Panc1 (cell line): Measurements from ENCODE around the gene GRHL3. TPM values are rescaled to one million over a fixed set of nuclear protein-coding genes. Genes with fewer than 3 reads are reported as not detected.

Source experiments
- ATAC-seq: fragments of 200-7000 bp; cut with Tn5 transposase; 2 replicates; pipeline ENCODE4 v1.9.1; 2020; ENCODE audit warnings: mild to moderate bottlenecking, moderate library complexity
- BruUV-seq: library from RNA; stranded (reverse); fragments of 400-500 nt; replicated peaks from 2 replicates; lab custom pipeline; 2021; lab: Mats Ljungman, UMichigan
- CTCF ChIA-PET: fragments of 300-600 bp; sonication (Branson Sonifier 250); formaldehyde crosslinking; loops from one replicate; lab custom pipeline; 2022; ENCODE audit warnings: antibody characterized with exemption; lab: Charles Lee
- POLR2A ChIA-PET: fragments of 300-600 bp; sonication (Branson Sonifier 250); formaldehyde crosslinking; loops from one replicate; lab custom pipeline; 2022; ENCODE audit warnings: antibody characterized with exemption; lab: Charles Lee
- DNase-seq: peaks from one replicate; pipeline ENCODE4 v3.0.0-alpha.2; 2010; ENCODE audit warnings: low read depth, low spot score
- H3K27ac ChIP-seq: 2 replicates; pipeline ENCODE4 v1.5.1; 2011; ENCODE audit warnings: mild to moderate bottlenecking, low read length, inconsistent platforms
- H3K27me3 ChIP-seq: fragments of 200-500 bp; sonication (Bioruptor generic); 2 replicates; pipeline ENCODE4 v1.6.0; 2014; ENCODE audit warnings: low read length, inconsistent platforms; ENCODE audit not compliant: control insufficient read depth, insufficient read depth
- H3K36me3 ChIP-seq: fragments of 200-500 bp; sonication (Bioruptor generic); 2 replicates; pipeline ENCODE4 v1.5.1; 2014; ENCODE audit warnings: inconsistent platforms, mild to moderate bottlenecking, low read length, moderate library complexity; ENCODE audit not compliant: control insufficient read depth, insufficient read depth
- H3K4me1 ChIP-seq: 2 replicates; pipeline ENCODE4 v1.5.1; 2011; ENCODE audit warnings: inconsistent platforms, mild to moderate bottlenecking, low read length, moderate library complexity; ENCODE audit not compliant: control insufficient read depth, insufficient read depth
- H3K4me3 ChIP-seq, 2 experiments: 2 replicates each; pipeline ENCODE4 v1.5.1; 2011 to 2012; ENCODE audit warnings: low read depth in 2 of 2, low read length in 2 of 2, mild to moderate bottlenecking in 2 of 2, inconsistent platforms in 1 of 2, moderate library complexity in 1 of 2
- H3K9me3 ChIP-seq: fragments of 200-500 bp; sonication (Bioruptor generic); 2 replicates; pipeline ENCODE4 v1.5.1; 2014; ENCODE audit warnings: low read depth, mild to moderate bottlenecking, inconsistent platforms, low read length, moderate library complexity; ENCODE audit not compliant: control insufficient read depth, insufficient read depth
- CTCF ChIP-seq: fragments of 450-650 bp; IDR thresholded peaks from 2 replicates; pipeline ENCODE4 v1.5.1; 2017; ENCODE audit warnings: mild to moderate bottlenecking
- POLR2AphosphoS5 ChIP-seq: IDR thresholded peaks from 2 replicates; pipeline ENCODE4 v1.6.1; 2012; ENCODE audit warnings: mild to moderate bottlenecking, low read depth, low read length, moderate library complexity
- REST ChIP-seq, 2 experiments: IDR thresholded peaks; 2 replicates each; pipeline ENCODE4 v1.6.1; 2011 to 2012; ENCODE audit warnings: low read depth in 2 of 2, control low read depth in 1 of 2, low read length in 1 of 2, mild to moderate bottlenecking in 1 of 2, moderate library complexity in 1 of 2; ENCODE audit not compliant: insufficient read depth in 1 of 2
- SIN3A ChIP-seq: IDR thresholded peaks from 2 replicates; pipeline ENCODE4 v1.6.1; 2012; ENCODE audit warnings: low read depth, mild to moderate bottlenecking, low read length, moderate library complexity, borderline replicate concordance; ENCODE audit not compliant: insufficient read depth
- TCF7L2 ChIP-seq: IDR thresholded peaks from 2 replicates; pipeline ENCODE4 v1.6.1; 2011; ENCODE audit warnings: mild to moderate bottlenecking, low read depth, low read length, inconsistent platforms
- in situ Hi-C: cut with HindIII; loops from 2 replicates; pipeline ENCODE4 v1.10.0; 2016; ENCODE audit warnings: low sequenced_read_pairs, low pct_unique_long_range_greater_than_20kb
- intact Hi-C: fragments of 100-400 bp; cut with micrococcal nuclease; formaldehyde crosslinking; loops from one replicate; pipeline ENCODE4 v1.10.0; 2022; ENCODE audit not compliant: unreplicated experiment
- total RNA-seq: library from RNA; stranded (reverse); gene quantifications from one replicate; pipeline ENCODE4 v1.2.1, GENCODE V29; 2021; ENCODE audit not compliant: unreplicated experiment

GRHL3 gene
- total RNA-seq, 1 experiment from 2014 or later, result 16.7 TPM

GRCh38 chr1:24319962-24320361 is 805 bp downstream of the GRHL3 start:
- in situ Hi-C loops, result no loop called here
- H3K27me3 ChIP-seq, result no peaks in the 10 kb centered on the region
- peak overlapping the region; percentile 46 to 71 for H3K4me3 ChIP-seq
- intact Hi-C loops, result loop anchor here (5.0 kb wide), 1 partner anchor 118 kb away; no protein-coding TSS in a partner anchor
- peaks cover 64% of the 10 kb centered on the region for H3K4me1 ChIP-seq
- DNase-seq (no peak), ATAC-seq (no peak)
- ChIA-PET CTCF (interaction anchor here (0.6 to 1.5 kb wide), 2 partner anchors 71 to 75 kb away, joined by 3 read pairs; no protein-coding TSS in a partner anchor), POLR2A (no interaction called here)
- TF ChIP-seq SIN3A (no peak), CTCF (no peak), REST (IDR thresholded peaks at IDR 0.05; ENCODE audit: insufficient read depth in 1 of 2, low read depth in 2 of 2, low read length in 1 of 2) (no peak), POLR2AphosphoS5 (no peak), TCF7L2 (no peak)
- peak overlapping the region; percentile 88 for H3K27ac ChIP-seq
- no peaks in the 10 kb centered on the region for H3K9me3 ChIP-seq
- H3K36me3 ChIP-seq, result no peaks in the 10 kb centered on the region
- no TSS peak for BruUV-seq

- TSS peak; percentile 56 for BruUV-seq
- H3K4me1 ChIP-seq, result peaks cover 61% of the 10 kb centered on the region
- no peaks in the 10 kb centered on the region for H3K36me3 ChIP-seq
- H3K4me3 ChIP-seq, result peak overlapping the region; percentile 46 to 71
- TF ChIP-seq POLR2AphosphoS5, result no peak
- no peak for TF ChIP-seq CTCF
- TF ChIP-seq TCF7L2, result no peak
- no peak for TF ChIP-seq REST (IDR thresholded peaks at IDR 0.05; ENCODE audit: insufficient read depth in 1 of 2, low read depth in 2 of 2, low read length in 1 of 2)
- TF ChIP-seq SIN3A, result no peak
- DNase-seq (no peak), ATAC-seq (no peak)
- peak overlapping the region; percentile 88 for H3K27ac ChIP-seq
- CTCF ChIA-PET, result interaction anchor here (0.7 to 1.3 kb wide), 2 partner anchors 15 to 119 kb away, joined by 3 to 4 read pairs; no protein-coding TSS in a partner anchor
- in situ Hi-C loops, result no loop called here
- H3K27me3 ChIP-seq, result no peaks in the 10 kb centered on the region
- H3K9me3 ChIP-seq, result no peaks in the 10 kb centered on the region
- intact Hi-C loops, result no loop called here
- POLR2A ChIA-PET, result interaction anchor here (0.6 to 1.2 kb wide), 2 partner anchors 10 to 111 kb away, joined by 3 to 5 read pairs; no protein-coding TSS in a partner anchor
Observed at GRCh38 chr1:24321126-24321525, 2.0 kb downstream of the GRHL3 start.
